T-cell (primary cell): ENCODE data around the gene AP4E1. TPM values are rescaled to one million over a fixed set of nuclear protein-coding genes. Genes with fewer than 3 reads are reported as not detected.
"Not testable (repeated sequence)": the region's sequence is repeated elsewhere in the genome, so short reads cannot be mapped to it uniquely, and the experiment has no call there.

Experiments used
- ATAC-seq, 4 experiments: fragments of 200-7000 bp in 3 of 4; fragments of 150-1000 bp in 1 of 4; cut with Tn5 transposase; replicated peaks in 1 of 4; 1 replicate in 3 of 4; 2 replicates in 1 of 4; pipeline ENCODE4 v1.10.0; 2021; ENCODE audit warnings: moderate library complexity in 3 of 4, mild to moderate bottlenecking in 2 of 4, moderate number of reproducible peaks in 1 of 4
- CTCF ChIA-PET, 2 donors: fragments of 300-600 bp; sonication (Branson Sonifier 250); formaldehyde crosslinking; loops; one replicate each; lab custom pipeline; 2022; ENCODE audit warnings: antibody characterized with exemption in 2 of 2; lab: Charles Lee
- POLR2A ChIA-PET, 2 donors: fragments of 300-600 bp; sonication (Branson Sonifier 250); formaldehyde crosslinking; loops; one replicate each; lab custom pipeline; 2022; ENCODE audit warnings: antibody characterized with exemption in 2 of 2; lab: Charles Lee
- DNase-seq, 35 experiments: peaks; one replicate each; pipeline versions ENCODE4 v3.0.0 to v3.0.0-alpha.2; 2013 to 2023
- H3K27ac ChIP-seq: one replicate; pipeline ENCODE4 v1.5.1; 2013; ENCODE audit warnings: low read length
- H3K27me3 ChIP-seq, 2 experiments: replicated peaks in 1 of 2; 1 replicate in 1 of 2; 2 replicates in 1 of 2; pipeline versions ENCODE4 v1.6.1 to v1.7.0; 2013; ENCODE audit warnings: low read length in 1 of 2, mixed read lengths in 1 of 2; ENCODE audit not compliant: control insufficient read depth in 2 of 2, insufficient read depth in 2 of 2; ENCODE audit errors: extremely low read depth in 1 of 2
- H3K36me3 ChIP-seq, 2 donors: 1 replicate in 1 of 2; 2 replicates in 1 of 2; pipeline versions ENCODE4 v1.6.1 to v1.7.0; 2013; ENCODE audit warnings: low read length in 1 of 2; ENCODE audit not compliant: control insufficient read depth in 2 of 2, insufficient read depth in 1 of 2; ENCODE audit errors: extremely low read depth in 1 of 2
- H3K4me1 ChIP-seq, 2 experiments: 1 replicate in 1 of 2; 2 replicates in 1 of 2; pipeline versions ENCODE4 v1.6.1 to v1.7.0; 2013; ENCODE audit warnings: low read length in 2 of 2, mixed read lengths in 1 of 2; ENCODE audit not compliant: insufficient read depth in 2 of 2, control insufficient read depth in 1 of 2; ENCODE audit errors: extremely low read depth in 1 of 2
- H3K4me3 ChIP-seq, 2 donors: 1 replicate in 1 of 2; 2 replicates in 1 of 2; pipeline versions ENCODE4 v1.5.1 to v1.7.0; 2013; ENCODE audit warnings: mild to moderate bottlenecking in 2 of 2, low read length in 1 of 2, moderate library complexity in 1 of 2; ENCODE audit not compliant: control insufficient read depth in 1 of 2; ENCODE audit errors: extremely low read depth in 1 of 2
- H3K9me3 ChIP-seq: 2 replicates; pipeline ENCODE4 v1.7.0; 2013
- H3K27ac Mint-ChIP-seq, 2 donors: one replicate each; pipeline ENCODE4 v1.8.0; 2020 to 2021; ENCODE audit warnings: mild to moderate bottlenecking in 2 of 2, mixed read lengths in 2 of 2
- H3K27me3 Mint-ChIP-seq, 2 donors: one replicate each; pipeline ENCODE4 v1.8.0; 2021 to 2022; ENCODE audit warnings: mixed read lengths in 2 of 2
- H3K36me3 Mint-ChIP-seq: one replicate; pipeline ENCODE4 v1.8.0; 2021; ENCODE audit warnings: mixed read lengths
- H3K4me1 Mint-ChIP-seq, 3 donors: one replicate each; pipeline ENCODE4 v1.8.0; 2020 to 2022; ENCODE audit warnings: mixed read lengths in 3 of 3, mild to moderate bottlenecking in 1 of 3
- H3K4me3 Mint-ChIP-seq, 3 donors: one replicate each; pipeline ENCODE4 v1.8.0; 2020 to 2022; ENCODE audit warnings: mild to moderate bottlenecking in 3 of 3, mixed read lengths in 3 of 3, moderate library complexity in 3 of 3
- H3K9me3 Mint-ChIP-seq, 3 donors: one replicate each; pipeline ENCODE4 v1.8.0; 2020 to 2022; ENCODE audit warnings: mixed read lengths in 3 of 3
- WGBS: methylation state at CpG from one replicate; pipeline ENCODE4 v1.1.5; 2013; ENCODE audit warnings: missing lambda C conversion rate; ENCODE audit not compliant: insufficient coverage; 5-methylcytosine and 5-hydroxymethylcytosine counted together
- total RNA-seq, 35 experiments: library from RNA in 6 of 35; stranded (reverse) in 6 of 35; fragments of 120-200 nt in 1 of 35; gene quantifications; one replicate each; pipeline versions ENCODE4 v1.2.1 to v1.2.4 and lab custom pipeline; 2013 to 2026

Gene AP4E1
- total RNA-seq, 5 donors from 2014 or later (not counting 1 experiment from before 2014, with no cell fraction given), result 9.4 to 14.0 (median 10.8) TPM

DNA sequence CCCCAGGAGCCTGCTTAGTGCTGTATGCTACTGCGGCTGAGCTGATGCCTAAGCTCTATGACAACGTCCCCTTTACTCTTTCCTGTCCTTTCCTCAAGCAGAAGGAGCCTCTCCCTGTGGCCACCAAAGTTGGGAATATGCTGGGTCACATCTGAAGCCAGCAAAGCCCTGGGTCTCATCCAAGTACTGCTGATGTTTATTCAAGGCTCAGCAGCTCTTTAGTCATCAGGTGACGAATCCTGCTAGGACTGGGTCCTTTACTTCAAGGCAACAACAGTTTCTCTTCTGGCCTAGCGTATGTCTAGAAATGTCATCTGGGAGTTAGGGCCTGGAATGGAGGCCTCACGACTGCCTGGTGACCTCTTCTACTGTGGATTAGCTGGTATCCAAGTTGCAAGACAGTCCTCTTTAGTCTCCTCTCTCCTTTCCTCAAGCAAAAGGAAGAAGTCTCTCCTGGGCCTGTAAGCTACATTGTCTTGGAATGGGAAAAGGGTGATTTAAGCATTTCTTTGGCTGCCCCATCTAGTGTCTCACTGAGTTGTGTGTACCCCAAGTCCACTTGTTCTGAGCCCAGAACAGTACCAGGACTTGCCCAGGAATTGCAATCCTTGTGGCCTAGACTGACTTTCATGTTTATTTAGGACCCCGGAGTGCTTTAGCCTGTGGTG, 122.3 kb downstream of the AP4E1 start:
- no peak overlapping the region for H3K4me3 ChIP-seq
- 93% methylated on average over 5 of the region's 6 CpGs for WGBS
- H3K9me3 ChIP-seq, result no peaks in the 10 kb centered on the region
- Mint-ChIP-seq H3K4me3 (no peak overlapping the region), H3K9me3 (no peaks in the 10 kb centered on the region), H3K36me3 (peaks cover 5% of the 10 kb centered on the region), H3K4me1 (no peaks in the 10 kb centered on the region), H3K27me3 (no peaks in the 10 kb centered on the region), H3K27ac (no peak overlapping the region)
- CTCF ChIA-PET, result interaction anchor here in 1 of 2 donors (0.7 kb wide), 1 partner anchor 23 kb away, joined by 3 read pairs; no protein-coding TSS in a partner anchor
- ATAC-seq (no peak), DNase-seq (no peak)
- POLR2A ChIA-PET, result no interaction called here
- H3K4me1 ChIP-seq, result no peaks in the 10 kb centered on the region
- no peak overlapping the region for H3K27ac ChIP-seq
- no peaks in the 10 kb centered on the region for H3K27me3 ChIP-seq
- no peaks in the 10 kb centered on the region for H3K36me3 ChIP-seq

DNA sequence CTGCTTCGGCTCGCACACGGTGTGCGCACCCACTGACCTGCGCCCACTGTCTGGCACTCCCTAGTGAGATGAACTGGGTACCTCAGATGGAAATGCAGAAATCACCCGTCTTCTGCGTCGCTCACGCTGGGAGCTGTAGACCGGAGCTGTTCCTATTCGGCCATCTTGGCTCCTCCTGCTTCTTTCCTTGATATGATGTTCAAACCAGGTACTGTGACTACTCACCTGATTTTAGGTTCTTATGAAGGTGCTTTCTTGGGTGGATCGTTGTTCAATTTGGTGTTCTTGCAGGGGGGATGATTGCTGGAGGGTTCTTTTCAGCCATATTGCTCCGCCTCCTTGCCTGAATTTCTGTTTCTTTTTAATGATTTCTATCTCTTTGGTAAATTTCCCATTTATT, 129.0 kb downstream of the AP4E1 start:
- H3K4me3 Mint-ChIP-seq, H3K27me3 Mint-ChIP-seq, H3K4me3 ChIP-seq, H3K27ac ChIP-seq, DNase-seq, POLR2A ChIA-PET, H3K36me3 Mint-ChIP-seq, H3K9me3 ChIP-seq, H3K27me3 ChIP-seq, H3K36me3 ChIP-seq, H3K4me1 ChIP-seq, H3K27ac Mint-ChIP-seq, H3K4me1 Mint-ChIP-seq, ATAC-seq, H3K9me3 Mint-ChIP-seq, CTCF ChIA-PET: not testable (repeated sequence)
- 100% methylated on average over 1 of the region's 13 CpGs for WGBS

GRCh38 chr15:51038162-51038973, 129.9 kb downstream of the AP4E1 start:
- Mint-ChIP-seq H3K27me3 (peaks cover 0 to 3% of the 10 kb centered on the region in 2 donors), H3K9me3 (peaks cover 0 to 6% (median 0%) of the 10 kb centered on the region in 3 donors), H3K27ac (no peak overlapping the region), H3K36me3 (peaks cover 9% of the 10 kb centered on the region), H3K4me1 (no peaks in the 10 kb centered on the region), H3K4me3 (no peak overlapping the region)
- no peaks in the 10 kb centered on the region for H3K36me3 ChIP-seq
- no peaks in the 10 kb centered on the region for H3K9me3 ChIP-seq
- no peak overlapping the region for H3K27ac ChIP-seq
- DNase-seq (no peak), ATAC-seq (no peak)
- H3K4me3 ChIP-seq, result no peak overlapping the region
- ChIA-PET POLR2A (no interaction called here), CTCF (no interaction called here)
- no peaks in the 10 kb centered on the region for H3K27me3 ChIP-seq
- WGBS, result 71% methylated on average over 6 of the region's 7 CpGs
- H3K4me1 ChIP-seq, result no peaks in the 10 kb centered on the region

DNA sequence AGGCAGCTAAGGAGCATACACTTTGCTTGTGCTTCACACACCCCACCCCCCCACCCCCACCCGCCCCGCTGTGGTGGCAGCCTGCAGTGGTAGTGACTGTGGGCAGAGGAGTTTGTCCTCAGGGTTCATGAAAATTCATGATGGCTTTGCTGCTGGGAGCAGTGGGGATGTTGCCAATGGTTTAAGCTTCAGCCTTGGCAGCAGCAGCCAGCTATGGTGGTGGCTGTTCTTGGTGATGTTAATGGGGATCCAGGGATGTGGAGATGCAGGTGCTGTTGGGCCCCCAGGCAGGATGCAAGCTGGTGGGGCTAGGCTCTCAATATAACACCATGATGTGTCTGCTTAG, 130.5 kb downstream of the AP4E1 start:
- ChIA-PET CTCF (no interaction called here), POLR2A (no interaction called here)
- DNase-seq, result no peak

GRCh38 chr15:51044037-51044727, 135.7 kb downstream of the AP4E1 start:
- ChIA-PET CTCF (no interaction called here), POLR2A (no interaction called here)
- H3K27ac ChIP-seq, result no peak overlapping the region
- no peaks in the 10 kb centered on the region for H3K9me3 ChIP-seq
- no peaks in the 10 kb centered on the region for H3K9me3 Mint-ChIP-seq
- no peak overlapping the region for H3K4me3 Mint-ChIP-seq
- no peaks in the 10 kb centered on the region for H3K36me3 ChIP-seq
- no CpG with 5 or more reads among the region's 4 CpGs for WGBS
- no peak for ATAC-seq
- peaks cover 3 to 6% of the 10 kb centered on the region in 2 donors for H3K27me3 Mint-ChIP-seq
- no peaks in the 10 kb centered on the region for H3K36me3 Mint-ChIP-seq
- H3K27me3 ChIP-seq, result peaks cover 0 to 4% of the 10 kb centered on the region in 2 experiments
- H3K27ac Mint-ChIP-seq, result no peak overlapping the region
- H3K4me1 Mint-ChIP-seq, result no peaks in the 10 kb centered on the region
- DNase-seq, result no peak
- H3K4me1 ChIP-seq, result no peaks in the 10 kb centered on the region
- H3K4me3 ChIP-seq, result no peak overlapping the region

More for the DNA sequence above, 130.5 kb downstream of the AP4E1 start:
- Histone ChIP-seq H3K9me3 (no peaks in the 10 kb centered on the region), H3K27me3 (no peaks in the 10 kb centered on the region), H3K27ac (no peak overlapping the region), H3K36me3 (no peaks in the 10 kb centered on the region), H3K4me3 (no peak overlapping the region), H3K4me1 (no peaks in the 10 kb centered on the region)
- Mint-ChIP-seq H3K9me3 (peaks cover 0 to 6% (median 0%) of the 10 kb centered on the region in 3 donors), H3K27ac (no peak overlapping the region), H3K36me3 (peaks cover 9% of the 10 kb centered on the region), H3K27me3 (peaks cover 0 to 3% of the 10 kb centered on the region in 2 donors), H3K4me1 (no peaks in the 10 kb centered on the region), H3K4me3 (no peak overlapping the region)
- no peak for ATAC-seq
- no CpG with 5 or more reads among the region's 2 CpGs for WGBS

GRCh38 chr15:51046016-51046415, 137.5 kb downstream of the AP4E1 start:
- no peaks in the 10 kb centered on the region for H3K4me1 Mint-ChIP-seq
- POLR2A ChIA-PET, result no interaction called here
- H3K27ac ChIP-seq, result no peak overlapping the region
- no peaks in the 10 kb centered on the region for H3K36me3 Mint-ChIP-seq
- no peaks in the 10 kb centered on the region for H3K9me3 Mint-ChIP-seq
- ATAC-seq (no peak), DNase-seq (no peak)
- H3K27ac Mint-ChIP-seq, result no peak overlapping the region
- no CpG with 5 or more reads among the region's 2 CpGs for WGBS
- H3K36me3 ChIP-seq, result no peaks in the 10 kb centered on the region
- H3K27me3 Mint-ChIP-seq, result peaks cover 3 to 6% of the 10 kb centered on the region in 2 donors
- no peak overlapping the region for H3K4me3 ChIP-seq
- no peaks in the 10 kb centered on the region for H3K4me1 ChIP-seq
- CTCF ChIA-PET, result no interaction called here
- H3K4me3 Mint-ChIP-seq, result no peak overlapping the region
- H3K27me3 ChIP-seq, result peaks cover 0 to 4% of the 10 kb centered on the region in 2 experiments
- no peaks in the 10 kb centered on the region for H3K9me3 ChIP-seq
